Liver (tissue), 9 donors: ENCODE data around the gene CGNL1. TPM values are rescaled to one million over a fixed set of nuclear protein-coding genes. Genes with fewer than 3 reads are reported as not detected.

ENCODE experiments used
- DNase-seq: peaks from one replicate; pipeline ENCODE4 v3.0.0-alpha.2; 2017; ENCODE audit warnings: low spot score
- H3K27ac ChIP-seq, 2 donors: one replicate each; pipeline ENCODE4 v1.7.0; 2013; ENCODE audit warnings: inconsistent platforms in 2 of 2, low read length in 2 of 2, control low read depth in 1 of 2, low read depth in 1 of 2, mild to moderate bottlenecking in 1 of 2
- H3K27me3 ChIP-seq, 4 donors: one replicate each; pipeline versions ENCODE4 v1.6.1 to v1.7.0; 2013; ENCODE audit warnings: low read length in 3 of 4, inconsistent platforms in 1 of 4, mild to moderate bottlenecking in 1 of 4, moderate library complexity in 1 of 4; ENCODE audit not compliant: control insufficient read depth in 4 of 4, insufficient read depth in 4 of 4
- H3K36me3 ChIP-seq, 4 donors: one replicate each; pipeline versions ENCODE4 v1.6.1 to v1.7.0; 2013; ENCODE audit warnings: low read length in 3 of 4, mild to moderate bottlenecking in 3 of 4, low read depth in 1 of 4, moderate library complexity in 1 of 4; ENCODE audit not compliant: control insufficient read depth in 4 of 4, insufficient read depth in 3 of 4
- H3K4me1 ChIP-seq, 4 donors: one replicate each; pipeline versions ENCODE4 v1.6.1 to v1.7.0; 2013; ENCODE audit warnings: low read length in 3 of 4, mild to moderate bottlenecking in 3 of 4, moderate library complexity in 1 of 4; ENCODE audit not compliant: control insufficient read depth in 4 of 4, insufficient read depth in 4 of 4
- H3K4me3 ChIP-seq, 3 donors: one replicate each; pipeline versions ENCODE4 v1.6.1 to v1.7.0; 2013; ENCODE audit warnings: low read length in 3 of 3, control low read depth in 1 of 3, low read depth in 1 of 3, mild to moderate bottlenecking in 1 of 3
- H3K9ac ChIP-seq, 2 donors: one replicate each; pipeline ENCODE4 v1.7.0; 2013; ENCODE audit warnings: low read length in 2 of 2, mild to moderate bottlenecking in 2 of 2, moderate library complexity in 2 of 2, control low read depth in 1 of 2, low read depth in 1 of 2
- H3K9me3 ChIP-seq, 4 donors: one replicate each; pipeline versions ENCODE4 v1.6.1 to v1.7.0; 2013; ENCODE audit warnings: low read length in 3 of 4; ENCODE audit not compliant: control insufficient read depth in 4 of 4
- CTCF ChIP-seq: fragments of 150-350 bp; IDR thresholded peaks from 2 replicates; pipeline ENCODE4 v1.5.1; 2017; ENCODE audit warnings: improper control_type of control experiment, low read depth, low read length; ENCODE audit not compliant: missing input control
- EGR1 ChIP-seq, 2 donors: IDR thresholded peaks; 2 replicates each; pipeline ENCODE4 v1.6.1; 2016 to 2018; ENCODE audit warnings: antibody characterized with exemption in 2 of 2, low read depth in 2 of 2
- FOXA1 ChIP-seq: IDR thresholded peaks from 2 replicates; pipeline ENCODE4 v1.6.1; 2016; ENCODE audit warnings: antibody characterized with exemption
- GABPA ChIP-seq, 2 donors: IDR thresholded peaks in 1 of 2; conservative IDR thresholded peaks in 1 of 2; 2 replicates each; pipeline ENCODE4 v1.6.1; 2016; ENCODE audit warnings: antibody characterized with exemption in 2 of 2, mild to moderate bottlenecking in 1 of 2, moderate library complexity in 1 of 2
- HNF4A ChIP-seq, 2 donors: conservative IDR thresholded peaks; 2 replicates each; pipeline ENCODE4 v1.6.1; 2016; ENCODE audit warnings: antibody characterized with exemption in 2 of 2, mild to moderate bottlenecking in 2 of 2
- HNF4G ChIP-seq: IDR thresholded peaks from 2 replicates; pipeline ENCODE4 v1.6.1; 2016; ENCODE audit warnings: antibody characterized with exemption
- JUND ChIP-seq, 2 donors: IDR thresholded peaks; 2 replicates each; pipeline ENCODE4 v1.6.1; 2016; ENCODE audit warnings: antibody characterized with exemption in 2 of 2
- MAX ChIP-seq: IDR thresholded peaks from 2 replicates; pipeline ENCODE4 v1.6.1; 2016; ENCODE audit warnings: antibody characterized with exemption
- RAD21 ChIP-seq, 2 donors: IDR thresholded peaks; 2 replicates each; pipeline ENCODE4 v1.6.1; 2016; ENCODE audit warnings: antibody characterized with exemption in 2 of 2, mild to moderate bottlenecking in 2 of 2
- REST ChIP-seq: IDR thresholded peaks from 2 replicates; pipeline ENCODE4 v1.6.1; 2016; ENCODE audit warnings: antibody characterized with exemption, mild to moderate bottlenecking
- RXRA ChIP-seq, 2 donors: IDR thresholded peaks; 2 replicates each; pipeline ENCODE4 v1.6.1; 2017 to 2018; ENCODE audit warnings: antibody characterized with exemption in 2 of 2, mild to moderate bottlenecking in 1 of 2
- SP1 ChIP-seq: IDR thresholded peaks from 2 replicates; pipeline ENCODE4 v1.6.1; 2018; ENCODE audit warnings: antibody characterized with exemption, mild to moderate bottlenecking
- TAF1 ChIP-seq: conservative IDR thresholded peaks from 2 replicates; pipeline ENCODE4 v1.6.1; 2016; ENCODE audit warnings: antibody characterized with exemption, mild to moderate bottlenecking
- YY1 ChIP-seq: IDR thresholded peaks from 2 replicates; pipeline ENCODE4 v1.6.1; 2016; ENCODE audit warnings: antibody characterized with exemption, mild to moderate bottlenecking
- ZBTB33 ChIP-seq: IDR thresholded peaks from 2 replicates; pipeline ENCODE4 v1.6.1; 2016; ENCODE audit warnings: antibody characterized with exemption
- WGBS: extraction: QIAGEN DNeasy Blood & Tissue Kit; methylation state at CpG from one replicate; pipeline ENCODE4 v1.1.7; 2013; 5-methylcytosine and 5-hydroxymethylcytosine counted together
- polyA plus RNA-seq, 2 donors: library from polyadenylated mRNA; stranded (reverse) in 1 of 2; unstranded in 1 of 2; fragments of 200-250 nt in 1 of 2; fragments of >200 nt in 1 of 2; fragmentation: Nextera tagmentation in 1 of 2; extraction: Ambion mirVana in 1 of 2; gene quantifications; one replicate each; pipeline versions ENCODE4 v1.2.1 to v1.2.3, GENCODE V29; 2013 to 2015
- total RNA-seq, 2 donors: library from RNA; depleted of rRNA; stranded (reverse); fragments of >200 nt; gene quantifications; one replicate each; pipeline ENCODE4 v1.2.3, GENCODE V29; 2014
- donor health status: healthy.
- donor health status: healthy.
- donor health status: healthy.
- donor health status: healthy.
- donor health status: healthy.

The CGNL1 gene
- total and polyA plus RNA-seq, 4 donors: 12.0 to 31.9 (median 16.1) TPM

GRCh38 chr15:57462381-57462780, 86.1 kb downstream of the CGNL1 start:
- Histone ChIP-seq H3K9me3 (no peaks in the 10 kb centered on the region), H3K36me3 (peaks cover 0 to 55% (median 42%) of the 10 kb centered on the region in 4 donors), H3K4me1 (peaks cover 0 to 3% (median 0%) of the 10 kb centered on the region in 4 donors), H3K27me3 (no peaks in the 10 kb centered on the region), H3K27ac (no peak overlapping the region), H3K4me3 (no peak overlapping the region), H3K9ac (no peak overlapping the region)
- DNase-seq: no peak
- TF ChIP-seq EGR1 (IDR thresholded peaks at IDR 0.05; ENCODE audit: low read depth in 2 of 2) (no peak), RAD21 (IDR thresholded peaks at IDR 0.05) (peak; percentile 63 to 70), RXRA (IDR thresholded peaks at IDR 0.05) (no peak), GABPA (IDR thresholded peaks at IDR 0.05 in 1 of 2, conservative IDR thresholded peaks at IDR 0.05 in 1 of 2) (no peak), FOXA1 (no peak), CTCF (peak; percentile 15), YY1 (no peak)
- WGBS: 57% methylated on average over 2 of the region's 2 CpGs

- TF ChIP-seq REST (no peak), SP1 (no peak), YY1 (no peak), JUND (IDR thresholded peaks at IDR 0.05) (no peak), GABPA (IDR thresholded peaks at IDR 0.05 in 1 of 2, conservative IDR thresholded peaks at IDR 0.05 in 1 of 2) (no peak), FOXA1 (no peak), CTCF (no peak), TAF1 (no peak), RAD21 (IDR thresholded peaks at IDR 0.05) (no peak), EGR1 (IDR thresholded peaks at IDR 0.05; ENCODE audit: low read depth in 2 of 2) (no peak), HNF4A (conservative IDR thresholded peaks at IDR 0.05) (no peak), MAX (no peak), HNF4G (no peak), ZBTB33 (no peak)
- Histone ChIP-seq H3K36me3 (peaks cover 0 to 51% (median 33%) of the 10 kb centered on the region in 4 donors), H3K4me1 (peaks cover 0 to 3% (median 0%) of the 10 kb centered on the region in 4 donors), H3K27me3 (no peaks in the 10 kb centered on the region), H3K9ac (no peak overlapping the region), H3K27ac (peak overlapping the region in 1 of 2 donors; percentile 20), H3K9me3 (no peaks in the 10 kb centered on the region), H3K4me3 (no peak overlapping the region)
- no peak for DNase-seq
- WGBS: 63% methylated on average over 7 of the region's 7 CpGs
Observed at GRCh38 chr15:57463360-57463759, 87.1 kb downstream of the CGNL1 start.
